ENCODE data around the gene XIRP2. TPM values are rescaled to one million over a fixed set of nuclear protein-coding genes. Genes with fewer than 3 reads are reported as not detected.

Gene XIRP2
- total RNA-seq, 1 donor from 2014 or later = not detected

DNA sequence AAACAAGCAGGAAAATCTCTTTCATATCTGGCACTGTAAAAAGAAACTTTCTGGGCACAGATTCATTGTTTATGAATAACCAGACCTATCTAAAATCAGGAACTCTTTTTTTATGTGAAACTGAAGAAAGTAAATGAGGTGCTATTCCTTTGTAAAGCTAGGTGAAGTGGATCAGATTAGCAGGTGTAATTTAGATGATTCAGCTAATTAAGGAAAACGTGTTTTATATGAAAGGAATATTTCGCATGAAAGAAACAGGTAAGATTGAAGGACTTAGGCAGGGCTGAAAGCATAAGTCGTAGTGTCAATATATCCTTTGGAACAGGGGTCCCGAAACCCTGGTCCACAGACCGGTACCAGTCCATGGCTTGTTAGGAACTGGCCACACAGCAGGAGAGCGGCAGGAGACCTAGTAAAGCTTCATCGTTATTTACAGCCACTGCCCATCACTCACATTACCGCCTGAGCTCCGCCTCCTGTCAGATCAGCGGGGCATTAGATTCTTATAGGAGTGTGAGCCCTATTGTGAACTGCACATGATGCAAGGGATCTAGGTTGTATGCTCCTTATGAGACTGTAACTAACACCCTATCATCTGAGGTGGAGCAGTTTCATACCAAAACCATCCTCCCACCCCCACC lies 20.3 kb upstream of the XIRP2 start:
- Mint-ChIP-seq H3K27ac (ENCODE audit: unreplicated experiment) (no peak overlapping the region), H3K4me3 (ENCODE audit: unreplicated experiment) (no peak overlapping the region), H3K27me3 (ENCODE audit: unreplicated experiment) (no peaks in the 10 kb centered on the region), H3K36me3 (ENCODE audit: unreplicated experiment) (no peaks in the 10 kb centered on the region), H3K9me3 (ENCODE audit: unreplicated experiment) (no peaks in the 10 kb centered on the region), H3K4me1 (ENCODE audit: low read depth, unreplicated experiment) (no peaks in the 10 kb centered on the region)
- DNase-seq = no peak
- TF ChIP-seq, protein P1, sequence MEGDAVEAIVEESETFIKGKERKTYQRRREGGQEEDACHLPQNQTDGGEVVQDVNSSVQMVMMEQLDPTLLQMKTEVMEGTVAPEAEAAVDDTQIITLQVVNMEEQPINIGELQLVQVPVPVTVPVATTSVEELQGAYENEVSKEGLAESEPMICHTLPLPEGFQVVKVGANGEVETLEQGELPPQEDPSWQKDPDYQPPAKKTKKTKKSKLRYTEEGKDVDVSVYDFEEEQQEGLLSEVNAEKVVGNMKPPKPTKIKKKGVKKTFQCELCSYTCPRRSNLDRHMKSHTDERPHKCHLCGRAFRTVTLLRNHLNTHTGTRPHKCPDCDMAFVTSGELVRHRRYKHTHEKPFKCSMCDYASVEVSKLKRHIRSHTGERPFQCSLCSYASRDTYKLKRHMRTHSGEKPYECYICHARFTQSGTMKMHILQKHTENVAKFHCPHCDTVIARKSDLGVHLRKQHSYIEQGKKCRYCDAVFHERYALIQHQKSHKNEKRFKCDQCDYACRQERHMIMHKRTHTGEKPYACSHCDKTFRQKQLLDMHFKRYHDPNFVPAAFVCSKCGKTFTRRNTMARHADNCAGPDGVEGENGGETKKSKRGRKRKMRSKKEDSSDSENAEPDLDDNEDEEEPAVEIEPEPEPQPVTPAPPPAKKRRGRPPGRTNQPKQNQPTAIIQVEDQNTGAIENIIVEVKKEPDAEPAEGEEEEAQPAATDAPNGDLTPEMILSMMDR (IDR thresholded peaks at IDR 0.05; ENCODE audit: partially characterized antibody, unreplicated experiment) = no peak

- H3K4me3 Mint-ChIP-seq (ENCODE audit: unreplicated experiment) = no peak overlapping the region
- no peaks in the 10 kb centered on the region for H3K9me3 Mint-ChIP-seq (ENCODE audit: unreplicated experiment)
- no peaks in the 10 kb centered on the region for H3K36me3 Mint-ChIP-seq (ENCODE audit: unreplicated experiment)
- DNase-seq = no peak
- TF ChIP-seq, protein P1 (IDR thresholded peaks at IDR 0.05; ENCODE audit: partially characterized antibody, unreplicated experiment) = no peak
- no peak overlapping the region for H3K27ac Mint-ChIP-seq (ENCODE audit: unreplicated experiment)
- H3K27me3 Mint-ChIP-seq (ENCODE audit: unreplicated experiment) = no peaks in the 10 kb centered on the region
- no peaks in the 10 kb centered on the region for H3K4me1 Mint-ChIP-seq (ENCODE audit: low read depth, unreplicated experiment)
These were observed 17.9 kb upstream of the XIRP2 start for GRCh38 chr2:166870346-166870745.

GRCh38 chr2:166881177-166881576 lies 7.1 kb upstream of the XIRP2 start:
- H3K27ac Mint-ChIP-seq (ENCODE audit: unreplicated experiment) = no peak overlapping the region
- TF ChIP-seq, protein P1 (IDR thresholded peaks at IDR 0.05; ENCODE audit: partially characterized antibody, unreplicated experiment) = no peak
- H3K27me3 Mint-ChIP-seq (ENCODE audit: unreplicated experiment) = peaks cover 2% of the 10 kb centered on the region
- H3K4me3 Mint-ChIP-seq (ENCODE audit: unreplicated experiment) = no peak overlapping the region
- no peaks in the 10 kb centered on the region for H3K4me1 Mint-ChIP-seq (ENCODE audit: low read depth, unreplicated experiment)
- no peaks in the 10 kb centered on the region for H3K9me3 Mint-ChIP-seq (ENCODE audit: unreplicated experiment)
- no peaks in the 10 kb centered on the region for H3K36me3 Mint-ChIP-seq (ENCODE audit: unreplicated experiment)
- DNase-seq = no peak

DNA sequence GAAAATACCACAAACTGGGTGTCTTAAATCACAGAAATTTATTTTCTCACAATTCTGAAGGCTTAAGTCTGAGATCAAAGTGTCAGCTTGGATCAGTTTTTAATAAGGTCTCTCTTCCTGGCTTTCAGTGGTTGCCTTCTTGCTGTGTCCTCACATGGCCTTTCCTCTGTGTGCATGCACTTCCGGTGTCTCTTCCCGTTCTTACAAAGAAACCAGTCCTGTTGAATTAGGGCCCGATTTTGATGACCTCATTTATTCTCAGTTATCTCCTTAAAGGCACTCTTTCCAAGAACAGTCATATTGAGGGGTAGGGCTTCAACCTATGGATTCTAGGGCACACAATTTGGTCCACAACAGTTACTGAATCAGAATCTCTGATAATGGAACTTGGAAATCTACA lies 5.4 kb upstream of the XIRP2 start:
- TF ChIP-seq, protein P1 (IDR thresholded peaks at IDR 0.05; ENCODE audit: partially characterized antibody, unreplicated experiment) = no peak
- Mint-ChIP-seq H3K36me3 (ENCODE audit: unreplicated experiment) (no peaks in the 10 kb centered on the region), H3K27me3 (ENCODE audit: unreplicated experiment) (no peaks in the 10 kb centered on the region), H3K27ac (ENCODE audit: unreplicated experiment) (no peak overlapping the region), H3K9me3 (ENCODE audit: unreplicated experiment) (no peaks in the 10 kb centered on the region), H3K4me3 (ENCODE audit: unreplicated experiment) (no peak overlapping the region), H3K4me1 (ENCODE audit: low read depth, unreplicated experiment) (no peaks in the 10 kb centered on the region)
- DNase-seq = no peak

DNA sequence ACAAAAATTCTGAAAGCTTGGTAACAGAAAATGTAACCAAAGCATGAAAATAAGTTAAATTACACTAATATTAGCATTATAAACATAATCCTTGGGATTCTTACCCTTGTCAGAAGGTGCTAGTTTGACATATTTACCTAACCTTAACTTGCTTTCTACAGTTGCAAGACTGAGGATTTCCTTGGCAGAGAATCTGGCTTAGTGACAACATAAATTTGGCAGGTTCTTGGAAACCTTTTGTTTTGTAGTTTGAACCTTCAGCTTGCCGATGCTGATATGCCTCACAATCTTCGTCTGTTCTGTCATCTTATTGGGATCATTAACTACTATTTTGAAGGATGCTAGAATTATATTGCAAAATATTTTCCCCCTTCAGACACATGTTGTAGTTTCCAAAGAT lies 3.4 kb downstream of the XIRP2 start:
- DNase-seq = no peak
- Mint-ChIP-seq H3K27me3 (ENCODE audit: unreplicated experiment) (peaks cover 2% of the 10 kb centered on the region), H3K4me1 (ENCODE audit: low read depth, unreplicated experiment) (peaks cover 2% of the 10 kb centered on the region), H3K4me3 (ENCODE audit: unreplicated experiment) (no peak overlapping the region), H3K36me3 (ENCODE audit: unreplicated experiment) (no peaks in the 10 kb centered on the region), H3K27ac (ENCODE audit: unreplicated experiment) (no peak overlapping the region), H3K9me3 (ENCODE audit: unreplicated experiment) (no peaks in the 10 kb centered on the region)
- TF ChIP-seq, protein P1 (IDR thresholded peaks at IDR 0.05; ENCODE audit: partially characterized antibody, unreplicated experiment) = no peak
